NCI-H146 treated with DMSO at 0.1 percent for 48 hours (cell line): ENCODE results near the gene DBF4.

Experiments used
- DNase-seq: peaks from one replicate; lab custom pipeline; 2025; ENCODE audit not compliant: unreplicated experiment; lab: John Stamatoyannopoulos, UW

The DBF4 gene

DNA sequence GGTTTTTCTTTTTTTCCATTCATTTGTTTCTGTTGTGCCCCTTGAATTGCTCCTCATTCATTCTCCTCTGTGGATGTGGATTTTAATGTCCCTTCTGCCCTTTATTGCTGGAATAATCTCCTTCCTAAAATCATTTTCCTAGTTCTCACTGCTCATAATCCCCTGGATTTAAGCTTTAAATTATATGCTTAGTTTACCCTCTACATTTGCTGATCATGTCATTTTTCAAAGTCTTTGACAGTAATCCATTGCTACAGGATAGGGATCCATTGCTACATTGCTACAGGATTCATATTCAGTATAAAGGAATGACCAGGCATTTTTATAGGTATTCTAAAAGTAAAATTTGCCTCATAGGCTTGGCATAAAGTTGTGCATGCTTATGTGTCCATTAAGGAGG, 72.1 kb downstream of the DBF4 start:
- DNase-seq, result no peak
